Pancreas (tissue), 10 donors: ENCODE data around the gene GSTCD. TPM values are rescaled to one million over a fixed set of nuclear protein-coding genes. Genes with fewer than 3 reads are reported as not detected.

Experiments
- ATAC-seq, 4 donors: fragments of 200-7000 bp; cut with Tn5 transposase; one replicate each; pipeline versions ENCODE4 v1.8.0 to v1.9.1; 2020; ENCODE audit warnings: mild to moderate bottlenecking in 4 of 4, moderate library complexity in 4 of 4
- DNase-seq, 6 donors: peaks; one replicate each; pipeline ENCODE4 v3.0.0-alpha.2; 2020
- FAIRE-seq: peaks from 2 replicates; lab custom pipeline; 2012; peaks lifted over from hg19 to GRCh38; lab: Jason Lieb, UNC
- H3K27ac ChIP-seq, 4 donors: fragments of 200-600 bp; sonication (generic); 1 replicate in 3 of 4; 2 replicates in 1 of 4; pipeline versions ENCODE4 v1.5.0 to v1.8.0; 2020
- H3K27me3 ChIP-seq, 4 donors: fragments of 200-600 bp; one replicate each; pipeline ENCODE4 v1.8.0; 2021
- H3K36me3 ChIP-seq, 3 donors: fragments of 200-600 bp; sonication (generic) in 1 of 3; one replicate each; pipeline versions ENCODE4 v1.5.0 to v1.8.0; 2020 to 2021
- H3K4me1 ChIP-seq, 3 donors: fragments of 200-600 bp; one replicate each; pipeline ENCODE4 v1.8.0; 2021
- H3K4me3 ChIP-seq, 4 donors: fragments of 200-600 bp; sonication (generic) in 2 of 4; one replicate each; pipeline versions ENCODE4 v1.5.0 to v1.8.0; 2020 to 2021
- H3K9me3 ChIP-seq, 4 donors: fragments of 200-600 bp; one replicate each; pipeline ENCODE4 v1.8.0; 2021
- WGBS, 2 donors: extraction: QIAGEN DNeasy Blood & Tissue Kit; methylation state at CpG; one replicate each; pipeline ENCODE4 v1.1.7; 2013; 5-methylcytosine and 5-hydroxymethylcytosine counted together
- intact Hi-C, 3 donors: fragments of 100-400 bp; cut with DNase I; formaldehyde crosslinking; loops; one replicate each; pipeline versions ENCODE4 v1.11.1 to v1.14.2; 2022
- polyA plus RNA-seq, 2 donors: library from polyadenylated mRNA; stranded (reverse); fragments of 200-250 nt; gene quantifications; one replicate each; pipeline ENCODE4 v1.2.3, GENCODE V29; 2013
- total RNA-seq, 6 donors: library from RNA; stranded (reverse); fragmentation: NEBNext Ultra II Directional in 4 of 6; extraction: Animal tissue kit (Norgen Biotek cat#: 25700) in 4 of 6; gene quantifications; one replicate each; pipeline versions ENCODE4 v1.2.1 to v1.2.4, GENCODE V29; 2021 to 2023
- TF ChIP-seq, protein P1 (sequence below), 4 donors: fragments of 200-600 bp; sonication (generic) in 3 of 4; IDR thresholded peaks; one replicate each; pipeline versions ENCODE4 v1.5.0 to v1.8.0; 2021; ENCODE audit warnings: antibody characterized with exemption in 4 of 4
- donor health status: healthy with polysubstance abuse.
- donor health status: DM: no; HTN: no; CAD: no; lungs with moderate emphysema.
- donor health status: DM: no; HTN: no; CAD: no.
- donor health status: control.
- donor health status: control.
- donor health status: Bipolar disorder and iron deficiency.
- donor health status: DM: yes; HTN: yes; CAD: no.
- donor health status: DM: no; HTN: no; CAD: no.
- donor health status: DM: no; HTN: no; CAD: no.
- donor health status: DM: yes; HTN: yes; CAD: no.

GSTCD gene
- total and polyA plus RNA-seq, 8 donors, result 1.3 to 5.7 (median 2.8) TPM

- Histone ChIP-seq H3K36me3 (no peaks in the 10 kb centered on the region), H3K27ac (no peak overlapping the region), H3K4me1 (peaks cover 0 to 9% (median 4%) of the 10 kb centered on the region in 3 donors), H3K9me3 (no peaks in the 10 kb centered on the region), H3K4me3 (no peak overlapping the region), H3K27me3 (no peaks in the 10 kb centered on the region)
- TF ChIP-seq, protein P1, sequence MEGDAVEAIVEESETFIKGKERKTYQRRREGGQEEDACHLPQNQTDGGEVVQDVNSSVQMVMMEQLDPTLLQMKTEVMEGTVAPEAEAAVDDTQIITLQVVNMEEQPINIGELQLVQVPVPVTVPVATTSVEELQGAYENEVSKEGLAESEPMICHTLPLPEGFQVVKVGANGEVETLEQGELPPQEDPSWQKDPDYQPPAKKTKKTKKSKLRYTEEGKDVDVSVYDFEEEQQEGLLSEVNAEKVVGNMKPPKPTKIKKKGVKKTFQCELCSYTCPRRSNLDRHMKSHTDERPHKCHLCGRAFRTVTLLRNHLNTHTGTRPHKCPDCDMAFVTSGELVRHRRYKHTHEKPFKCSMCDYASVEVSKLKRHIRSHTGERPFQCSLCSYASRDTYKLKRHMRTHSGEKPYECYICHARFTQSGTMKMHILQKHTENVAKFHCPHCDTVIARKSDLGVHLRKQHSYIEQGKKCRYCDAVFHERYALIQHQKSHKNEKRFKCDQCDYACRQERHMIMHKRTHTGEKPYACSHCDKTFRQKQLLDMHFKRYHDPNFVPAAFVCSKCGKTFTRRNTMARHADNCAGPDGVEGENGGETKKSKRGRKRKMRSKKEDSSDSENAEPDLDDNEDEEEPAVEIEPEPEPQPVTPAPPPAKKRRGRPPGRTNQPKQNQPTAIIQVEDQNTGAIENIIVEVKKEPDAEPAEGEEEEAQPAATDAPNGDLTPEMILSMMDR (IDR thresholded peaks at IDR 0.05), result no peak
- DNase-seq (no peak), FAIRE-seq (no peak), ATAC-seq (no peak)
- WGBS, 2 donors, result 37 to 53% methylated on average over 1 of the region's 1 CpG
- intact Hi-C loops, result no loop called here
Observed at GRCh38 chr4:105805501-105806120, 97.0 kb downstream of the GSTCD start.

GRCh38 chr4:105807496-105807895 lies 98.9 kb downstream of the GSTCD start:
- no peak overlapping the region for H3K27ac ChIP-seq
- intact Hi-C loops, result no loop called here
- no peaks in the 10 kb centered on the region for H3K9me3 ChIP-seq
- no peak for ATAC-seq
- H3K4me1 ChIP-seq, result peaks cover 0 to 9% (median 4%) of the 10 kb centered on the region in 3 donors
- 93 to 94% methylated on average over 2 of the region's 2 CpGs for WGBS, 2 donors
- no peaks in the 10 kb centered on the region for H3K36me3 ChIP-seq
- TF ChIP-seq, protein P1 (IDR thresholded peaks at IDR 0.05), result no peak
- no peaks in the 10 kb centered on the region for H3K27me3 ChIP-seq
- DNase-seq, result no peak
- no peak overlapping the region for H3K4me3 ChIP-seq
- FAIRE-seq, result no peak

GRCh38 chr4:105808030-105808749 lies 99.6 kb downstream of the GSTCD start:
- Histone ChIP-seq H3K9me3 (no peaks in the 10 kb centered on the region), H3K4me1 (peaks cover 0 to 4% (median 3%) of the 10 kb centered on the region in 3 donors), H3K27ac (no peak overlapping the region), H3K36me3 (no peaks in the 10 kb centered on the region), H3K4me3 (no peak overlapping the region), H3K27me3 (no peaks in the 10 kb centered on the region)
- peak in 2 of 4 donors; percentile 12 to 21 for ATAC-seq
- TF ChIP-seq, protein P1 (IDR thresholded peaks at IDR 0.05), result no peak
- no peak for DNase-seq
- 86 to 95% methylated on average over 3 of the region's 3 CpGs for WGBS, 2 donors
- FAIRE-seq, result no peak
- intact Hi-C loops, result no loop called here

GRCh38 chr4:105808750-105809041 lies 100.1 kb downstream of the GSTCD start:
- intact Hi-C loops, result no loop called here
- no peak overlapping the region for H3K27ac ChIP-seq
- DNase-seq (no peak), FAIRE-seq (no peak), ATAC-seq (peak in 2 of 4 donors; percentile 51 to 69)
- no peaks in the 10 kb centered on the region for H3K36me3 ChIP-seq
- TF ChIP-seq, protein P1 (IDR thresholded peaks at IDR 0.05), result no peak
- no peak overlapping the region for H3K4me3 ChIP-seq
- H3K4me1 ChIP-seq, result peaks cover 0 to 4% (median 0%) of the 10 kb centered on the region in 3 donors
- H3K9me3 ChIP-seq, result no peaks in the 10 kb centered on the region
- no peaks in the 10 kb centered on the region for H3K27me3 ChIP-seq
- WGBS, 2 donors, result 67 to 77% methylated on average over 3 of the region's 3 CpGs

DNA sequence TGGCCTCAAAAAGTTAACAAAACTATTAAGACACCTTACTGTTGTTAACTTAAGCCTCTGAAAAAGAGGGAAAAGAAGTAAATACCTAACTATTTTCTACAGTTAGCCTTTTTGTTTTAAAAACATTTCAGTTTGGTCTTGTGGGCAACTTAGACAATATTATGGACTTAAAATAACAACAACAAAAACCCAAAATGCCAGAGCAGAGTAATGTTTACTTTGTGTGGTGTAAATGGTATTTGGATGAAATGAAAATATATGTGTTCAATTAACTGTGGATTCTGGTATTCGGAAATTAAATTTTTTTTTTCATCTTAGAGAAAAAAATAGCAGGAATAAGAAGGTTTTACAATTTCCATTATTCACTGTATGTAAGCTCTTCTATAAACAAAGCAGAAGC lies 107.1 kb downstream of the GSTCD start:
- TF ChIP-seq, protein P1 (IDR thresholded peaks at IDR 0.05), result no peak
- FAIRE-seq (no peak), ATAC-seq (no peak), DNase-seq (no peak)
- Histone ChIP-seq H3K9me3 (no peaks in the 10 kb centered on the region), H3K27ac (no peak overlapping the region), H3K4me1 (no peaks in the 10 kb centered on the region), H3K4me3 (no peak overlapping the region), H3K36me3 (no peaks in the 10 kb centered on the region), H3K27me3 (no peaks in the 10 kb centered on the region)
- intact Hi-C loops, result no loop called here
- WGBS, 2 donors, result 86 to 98% methylated on average over 1 of the region's 1 CpG
